ENCODE measurements around the gene YKT6.

DNA sequence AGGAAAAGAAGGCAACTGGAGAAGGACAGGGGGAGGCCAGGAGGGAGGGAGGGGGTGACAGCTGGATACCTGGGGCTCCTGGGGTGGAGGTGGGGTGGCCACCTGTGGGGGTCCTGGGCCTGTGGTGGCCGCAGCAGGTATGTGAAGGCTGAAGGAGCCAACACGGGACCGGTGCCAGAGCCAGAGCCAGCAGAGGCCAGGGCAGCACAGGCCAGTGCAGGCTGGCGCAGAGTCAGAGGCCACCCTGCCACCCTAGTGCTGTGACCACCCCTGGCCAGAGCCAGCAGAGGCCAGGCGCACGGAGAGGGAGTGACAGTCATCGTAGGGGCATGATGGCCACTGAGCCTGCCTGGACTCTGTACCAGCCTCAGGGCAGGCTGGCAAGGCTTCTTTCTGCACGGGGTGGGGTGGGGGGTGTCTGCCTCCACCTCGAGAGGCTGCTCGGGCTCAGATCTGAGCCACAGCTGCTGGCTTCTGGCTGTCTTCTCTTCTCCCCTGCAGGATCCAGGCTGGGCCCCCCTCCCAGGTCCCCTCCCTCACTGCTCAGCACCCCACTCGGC lies 28.8 kb downstream of the YKT6 start:
- no peak for TF ChIP-seq POLR2A (IDR thresholded peaks at IDR 0.05)
- TF ChIP-seq, protein P1, sequence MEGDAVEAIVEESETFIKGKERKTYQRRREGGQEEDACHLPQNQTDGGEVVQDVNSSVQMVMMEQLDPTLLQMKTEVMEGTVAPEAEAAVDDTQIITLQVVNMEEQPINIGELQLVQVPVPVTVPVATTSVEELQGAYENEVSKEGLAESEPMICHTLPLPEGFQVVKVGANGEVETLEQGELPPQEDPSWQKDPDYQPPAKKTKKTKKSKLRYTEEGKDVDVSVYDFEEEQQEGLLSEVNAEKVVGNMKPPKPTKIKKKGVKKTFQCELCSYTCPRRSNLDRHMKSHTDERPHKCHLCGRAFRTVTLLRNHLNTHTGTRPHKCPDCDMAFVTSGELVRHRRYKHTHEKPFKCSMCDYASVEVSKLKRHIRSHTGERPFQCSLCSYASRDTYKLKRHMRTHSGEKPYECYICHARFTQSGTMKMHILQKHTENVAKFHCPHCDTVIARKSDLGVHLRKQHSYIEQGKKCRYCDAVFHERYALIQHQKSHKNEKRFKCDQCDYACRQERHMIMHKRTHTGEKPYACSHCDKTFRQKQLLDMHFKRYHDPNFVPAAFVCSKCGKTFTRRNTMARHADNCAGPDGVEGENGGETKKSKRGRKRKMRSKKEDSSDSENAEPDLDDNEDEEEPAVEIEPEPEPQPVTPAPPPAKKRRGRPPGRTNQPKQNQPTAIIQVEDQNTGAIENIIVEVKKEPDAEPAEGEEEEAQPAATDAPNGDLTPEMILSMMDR (IDR thresholded peaks at IDR 0.05): no peak
- no peak for TF ChIP-seq POLR2AphosphoS5 (IDR thresholded peaks at IDR 0.05)
- TF ChIP-seq EP300 (IDR thresholded peaks at IDR 0.05; ENCODE audit: low read depth): no peak

Measured in transverse colon (tissue), 4 donors.